ENCODE results near the gene SLC25A28.

Gene SLC25A28

GRCh38 chr10:99652800-99653390 is 32.7 kb upstream of the SLC25A28 start:
- Mint-ChIP-seq H3K36me3 (ENCODE audit: low read depth) (no peaks in the 10 kb centered on the region), H3K4me1 (no peaks in the 10 kb centered on the region), H3K27me3 (ENCODE audit: low read depth, poor library complexity) (peaks cover 72% of the 10 kb centered on the region), H3K27ac (no peak overlapping the region), H3K9me3 (peaks cover 7% of the 10 kb centered on the region), H3K4me3 (no peak overlapping the region)
- no peak for TF ChIP-seq CTCF (IDR thresholded peaks at IDR 0.05)
- DNase-seq = no peak

GRCh38 chr10:99648717-99649116 is 28.5 kb upstream of the SLC25A28 start:
- Mint-ChIP-seq H3K4me3 (no peak overlapping the region), H3K36me3 (ENCODE audit: low read depth) (no peaks in the 10 kb centered on the region), H3K4me1 (no peaks in the 10 kb centered on the region), H3K27ac (no peak overlapping the region), H3K9me3 (peaks cover 48% of the 10 kb centered on the region), H3K27me3 (ENCODE audit: low read depth, poor library complexity) (peaks cover 44% of the 10 kb centered on the region)
- no peak for TF ChIP-seq CTCF (IDR thresholded peaks at IDR 0.05)
- DNase-seq = no peak

- H3K4me3 Mint-ChIP-seq = no peak overlapping the region
Measured at GRCh38 chr10:99647601-99648151, 27.4 kb upstream of the SLC25A28 start.

GRCh38 chr10:99633832-99634231 is 13.6 kb upstream of the SLC25A28 start:
- Mint-ChIP-seq H3K4me1 (no peaks in the 10 kb centered on the region), H3K9me3 (no peaks in the 10 kb centered on the region), H3K27me3 (ENCODE audit: low read depth, poor library complexity) (peaks cover 54% of the 10 kb centered on the region), H3K27ac (no peak overlapping the region), H3K4me3 (no peak overlapping the region), H3K36me3 (ENCODE audit: low read depth) (no peaks in the 10 kb centered on the region)
- DNase-seq = no peak
- no peak for TF ChIP-seq CTCF (IDR thresholded peaks at IDR 0.05)

More at GRCh38 chr10:99647601-99648151, 27.4 kb upstream of the SLC25A28 start:
- Mint-ChIP-seq H3K9me3 (peaks cover 50% of the 10 kb centered on the region), H3K27ac (no peak overlapping the region), H3K4me1 (no peaks in the 10 kb centered on the region), H3K36me3 (ENCODE audit: low read depth) (no peaks in the 10 kb centered on the region), H3K27me3 (ENCODE audit: low read depth, poor library complexity) (peaks cover 39% of the 10 kb centered on the region)
- no peak for TF ChIP-seq CTCF (IDR thresholded peaks at IDR 0.05)
- no peak for DNase-seq

- H3K36me3 Mint-ChIP-seq (ENCODE audit: low read depth) = no peaks in the 10 kb centered on the region
Measured at GRCh38 chr10:99631496-99631895, 11.3 kb upstream of the SLC25A28 start.

More at GRCh38 chr10:99631496-99631895, 11.3 kb upstream of the SLC25A28 start:
- no peak overlapping the region for H3K4me3 Mint-ChIP-seq
- peaks cover 49% of the 10 kb centered on the region for H3K27me3 Mint-ChIP-seq (ENCODE audit: low read depth, poor library complexity)
- no peaks in the 10 kb centered on the region for H3K9me3 Mint-ChIP-seq
- TF ChIP-seq CTCF (IDR thresholded peaks at IDR 0.05) = no peak
- no peaks in the 10 kb centered on the region for H3K4me1 Mint-ChIP-seq
- no peak overlapping the region for H3K27ac Mint-ChIP-seq
- DNase-seq = no peak
